A673 (cell line): ENCODE measurements around the gene KRT76. TPM values are rescaled to one million over a fixed set of nuclear protein-coding genes. Genes with fewer than 3 reads are reported as not detected.

ENCODE experiments used
- BruUV-seq: library from RNA; stranded (reverse); fragments of 400-500 nt; replicated peaks from 2 replicates; lab custom pipeline; 2021; lab: Mats Ljungman, UMichigan
- CTCF ChIA-PET: fragments of 300-600 bp; sonication (Branson Sonifier 250); formaldehyde crosslinking; loops from one replicate; lab custom pipeline; 2022; ENCODE audit warnings: antibody characterized with exemption; lab: Charles Lee
- POLR2A ChIA-PET: fragments of 300-600 bp; sonication (Branson Sonifier 250); formaldehyde crosslinking; loops from one replicate; lab custom pipeline; 2022; ENCODE audit warnings: antibody characterized with exemption; ENCODE audit not compliant: low non-redundant PET; lab: Charles Lee
- DNase-seq: peaks from one replicate; pipeline ENCODE4 v3.0.0-alpha.2; 2015; ENCODE audit warnings: low spot score
- H3K27ac ChIP-seq: fragments of 200-600 bp; sonication (generic); 2 replicates; pipeline ENCODE4 v1.5.1; 2016; ENCODE audit warnings: mixed run types, low read depth, mild to moderate bottlenecking, mixed read lengths, antibody characterized with exemption, low read length; ENCODE audit not compliant: poor library complexity, severe bottlenecking
- H3K27me3 ChIP-seq: fragments of 200-600 bp; sonication (generic); replicated peaks from 2 replicates; pipeline ENCODE4 v1.6.1; 2017; ENCODE audit warnings: mixed run types, low read depth, mild to moderate bottlenecking, mixed read lengths, antibody characterized with exemption, low read length; ENCODE audit not compliant: insufficient read depth, poor library complexity
- H3K36me3 ChIP-seq: fragments of 200-600 bp; sonication (generic); 2 replicates; pipeline ENCODE4 v1.6.1; 2016; ENCODE audit warnings: mixed run types, mild to moderate bottlenecking, mixed read lengths, antibody characterized with exemption, low read length; ENCODE audit not compliant: insufficient read depth, poor library complexity, severe bottlenecking
- H3K4me1 ChIP-seq: fragments of 200-600 bp; sonication (generic); 2 replicates; pipeline ENCODE4 v1.6.1; 2017; ENCODE audit warnings: mixed run types, mild to moderate bottlenecking, mixed read lengths, antibody characterized with exemption, low read length; ENCODE audit not compliant: insufficient read depth, poor library complexity, severe bottlenecking
- H3K4me3 ChIP-seq: fragments of 200-600 bp; sonication (generic); 2 replicates; pipeline ENCODE4 v1.5.1; 2016; ENCODE audit warnings: low read depth, mixed run types, mild to moderate bottlenecking, mixed read lengths, low read length; ENCODE audit not compliant: poor library complexity, severe bottlenecking
- H3K9me3 ChIP-seq: fragments of 200-600 bp; sonication (generic); 2 replicates; pipeline ENCODE4 v1.6.1; 2016; ENCODE audit warnings: mixed run types, low read depth, mild to moderate bottlenecking, mixed read lengths, antibody characterized with exemption, low read length; ENCODE audit not compliant: poor library complexity, severe bottlenecking
- CTCF ChIP-seq: fragments of 300-800, 200-600 bp; sonication (generic); conservative IDR thresholded peaks from 2 replicates; pipeline ENCODE4 v1.5.1; 2017; ENCODE audit warnings: low read depth, mild to moderate bottlenecking, antibody characterized with exemption, low read length, moderate library complexity, mixed read lengths
- EZH2 ChIP-seq: fragments of 200-600 bp; sonication (generic); IDR thresholded peaks from 2 replicates; pipeline ENCODE4 v1.6.1; 2017; ENCODE audit warnings: borderline replicate concordance, low read depth, mild to moderate bottlenecking, mixed read lengths, antibody characterized with exemption, low read length; ENCODE audit not compliant: poor library complexity, severe bottlenecking
- intact Hi-C: fragments of 100-400 bp; cut with micrococcal nuclease; formaldehyde crosslinking; loops from one replicate; pipeline ENCODE4 v1.10.0; 2022; ENCODE audit not compliant: unreplicated experiment
- total RNA-seq: library from RNA; stranded (reverse); gene quantifications from 2 replicates; pipeline ENCODE4 v1.2.3, GENCODE V29; 2021

Gene KRT76
- total RNA-seq, 1 experiment from 2014 or later = not detected

DNA sequence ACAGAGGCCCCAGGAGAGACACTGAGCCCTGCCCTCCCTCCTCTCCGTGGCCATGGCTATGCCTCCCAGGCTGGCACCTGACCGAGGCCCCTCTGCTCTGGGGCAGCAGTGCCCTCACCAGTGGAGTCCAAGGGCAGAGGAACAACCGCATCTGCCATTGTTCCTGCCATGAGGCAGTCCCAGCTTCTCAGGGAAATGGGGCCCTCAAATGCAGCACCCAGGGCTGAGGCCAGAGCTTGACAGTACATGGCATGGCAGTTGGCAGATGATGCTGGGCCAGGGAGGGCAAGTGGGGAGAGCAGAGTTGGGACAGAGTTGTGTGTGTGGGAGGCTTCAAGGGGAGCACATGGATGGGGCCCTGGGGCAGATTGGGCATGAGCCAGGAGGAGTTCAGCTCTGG lies 52.8 kb downstream of the KRT76 start:
- no peaks in the 10 kb centered on the region for H3K9me3 ChIP-seq
- no peak for TF ChIP-seq CTCF
- TF ChIP-seq EZH2 = no peak
- ChIA-PET POLR2A (no interaction called here), CTCF (no interaction called here)
- no peak overlapping the region for H3K27ac ChIP-seq
- no peaks in the 10 kb centered on the region for H3K4me1 ChIP-seq
- intact Hi-C loops = no loop called here
- H3K27me3 ChIP-seq = peaks cover 5% of the 10 kb centered on the region
- DNase-seq = no peak
- H3K4me3 ChIP-seq = no peak overlapping the region
- H3K36me3 ChIP-seq = no peaks in the 10 kb centered on the region
- no TSS peak for BruUV-seq

DNA sequence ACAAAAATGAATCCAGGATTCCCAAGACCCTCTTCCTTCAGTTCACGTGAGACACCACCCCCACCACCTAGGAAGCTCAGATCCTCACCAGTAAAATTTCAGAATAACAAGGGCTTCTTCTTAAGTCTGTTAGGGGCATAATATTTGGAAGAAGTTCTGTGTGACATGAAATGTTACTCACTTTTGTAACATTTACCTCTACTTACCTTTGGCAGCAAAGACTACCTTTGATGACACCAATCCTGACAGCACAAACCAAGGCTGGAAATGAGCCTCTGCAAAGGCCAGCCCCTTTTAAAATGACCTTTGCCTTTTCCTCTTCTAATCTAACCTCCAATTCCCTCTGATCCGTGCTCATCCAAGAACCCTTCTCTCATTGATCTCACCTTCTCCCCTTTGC lies 54.5 kb downstream of the KRT76 start:
- ChIA-PET CTCF (no interaction called here), POLR2A (no interaction called here)
- H3K27me3 ChIP-seq = no peaks in the 10 kb centered on the region
- BruUV-seq = no TSS peak
- no peaks in the 10 kb centered on the region for H3K36me3 ChIP-seq
- no peak overlapping the region for H3K27ac ChIP-seq
- H3K4me1 ChIP-seq = no peaks in the 10 kb centered on the region
- no peak overlapping the region for H3K4me3 ChIP-seq
- H3K9me3 ChIP-seq = no peaks in the 10 kb centered on the region
- intact Hi-C loops = no loop called here
- DNase-seq = no peak
- TF ChIP-seq EZH2 (no peak), CTCF (no peak)

DNA sequence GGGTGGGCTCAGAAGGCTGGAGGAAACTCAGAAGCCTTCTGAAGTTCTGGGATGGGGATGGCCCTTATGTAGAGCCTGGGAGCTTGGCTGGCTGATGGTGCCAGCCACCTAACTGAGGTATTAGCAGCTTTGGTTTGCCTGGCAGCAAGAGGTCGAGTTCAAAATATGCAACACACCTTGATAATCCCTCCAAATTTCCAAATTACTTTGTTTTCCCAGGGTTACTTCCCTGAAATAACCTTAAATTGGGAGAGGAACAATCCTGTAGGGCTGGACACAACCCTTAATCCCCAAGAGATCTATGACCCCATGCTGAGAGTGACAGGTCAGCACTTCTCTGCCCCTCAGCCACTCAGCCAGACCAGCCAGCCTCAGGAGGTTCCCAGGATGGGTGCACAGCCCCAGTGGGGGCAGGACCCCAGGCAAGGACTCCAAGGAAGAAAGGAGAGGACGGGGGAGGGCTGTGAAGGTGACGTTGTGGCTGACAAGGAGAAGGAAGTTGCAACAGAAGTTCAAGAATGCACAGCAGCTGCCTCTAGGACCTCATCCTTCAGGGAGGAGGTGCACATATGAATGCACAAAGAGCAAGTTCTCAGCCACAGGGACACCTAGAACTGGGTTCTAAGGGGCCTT lies 55.2 kb downstream of the KRT76 start:
- no peak overlapping the region for H3K27ac ChIP-seq
- no peaks in the 10 kb centered on the region for H3K36me3 ChIP-seq
- ChIA-PET CTCF (no interaction called here), POLR2A (no interaction called here)
- H3K4me1 ChIP-seq = no peaks in the 10 kb centered on the region
- intact Hi-C loops = no loop called here
- no peak overlapping the region for H3K4me3 ChIP-seq
- no peak for DNase-seq
- no peaks in the 10 kb centered on the region for H3K9me3 ChIP-seq
- no peaks in the 10 kb centered on the region for H3K27me3 ChIP-seq
- BruUV-seq = no TSS peak
- TF ChIP-seq EZH2 = no peak
- no peak for TF ChIP-seq CTCF
